OCI-LY7 (cell line): ENCODE results near the gene OR7C2. TPM values are rescaled to one million over a fixed set of nuclear protein-coding genes. Genes with fewer than 3 reads are reported as not detected.
"Not testable (repeated sequence)": the region's sequence is repeated elsewhere in the genome, so short reads cannot be mapped to it uniquely, and the experiment has no call there.

ENCODE experiments used
- BruUV-seq: library from RNA; stranded (reverse); fragments of 400-500 nt; replicated peaks from 2 replicates; lab custom pipeline; 2021; lab: Mats Ljungman, UMichigan
- CTCF ChIA-PET: fragments of 300-600 bp; sonication (Branson Sonifier 250); formaldehyde crosslinking; loops from one replicate; lab custom pipeline; 2022; ENCODE audit warnings: antibody characterized with exemption; ENCODE audit not compliant: unreplicated experiment; lab: Charles Lee
- POLR2A ChIA-PET: fragments of 300-600 bp; sonication (Branson Sonifier 250); formaldehyde crosslinking; loops from one replicate; lab custom pipeline; 2022; ENCODE audit warnings: antibody characterized with exemption; lab: Charles Lee
- DNase-seq: peaks from one replicate; pipeline ENCODE4 v3.0.0-alpha.2; 2015; ENCODE audit warnings: low spot score
- H2AFZ ChIP-seq: fragments of 200-600 bp; sonication (generic), shearing (Covaris generic); 2 replicates; pipeline ENCODE4 v1.6.1; 2014; ENCODE audit warnings: mild to moderate bottlenecking, antibody characterized with exemption, low read length, moderate library complexity
- H3K27ac ChIP-seq: fragments of 200-600 bp; sonication (generic); 2 replicates; pipeline ENCODE4 v1.5.1; 2014; ENCODE audit warnings: mixed run types, low read depth, mild to moderate bottlenecking, moderate library complexity, low read length, inconsistent platforms; ENCODE audit not compliant: poor library complexity, severe bottlenecking
- H3K36me3 ChIP-seq: fragments of 200-600 bp; sonication (generic); 2 replicates; pipeline ENCODE4 v1.6.1; 2014; ENCODE audit warnings: mild to moderate bottlenecking, antibody characterized with exemption, low read length, moderate library complexity, mixed read lengths; ENCODE audit not compliant: insufficient read depth
- H3K4me1 ChIP-seq: fragments of 200-600 bp; sonication (generic); 2 replicates; pipeline ENCODE4 v1.5.1; 2014; ENCODE audit warnings: mild to moderate bottlenecking, low read length; ENCODE audit not compliant: insufficient read depth, poor library complexity, severe bottlenecking
- H3K4me2 ChIP-seq: fragments of 200-600 bp; sonication (generic); 2 replicates; pipeline ENCODE4 v1.6.1; 2014; ENCODE audit warnings: mild to moderate bottlenecking, low read length
- H3K4me3 ChIP-seq: fragments of 200-600 bp; sonication (generic); 2 replicates; pipeline ENCODE4 v1.5.1; 2014; ENCODE audit warnings: mild to moderate bottlenecking, low read depth, low read length; ENCODE audit not compliant: poor library complexity, severe bottlenecking
- H3K79me2 ChIP-seq: fragments of 200-600 bp; sonication (generic); 2 replicates; pipeline ENCODE4 v1.6.1; 2016; ENCODE audit warnings: low read depth, mild to moderate bottlenecking, low read length, moderate library complexity, mixed read lengths; ENCODE audit not compliant: insufficient read depth
- H3K9me2 ChIP-seq: fragments of 200-600 bp; sonication (generic); 2 replicates; pipeline ENCODE4 v1.6.1; 2016; ENCODE audit warnings: mild to moderate bottlenecking, low read length, mixed read lengths; ENCODE audit not compliant: insufficient read depth
- H3K9me3 ChIP-seq: fragments of 200-600 bp; sonication (generic); 2 replicates; pipeline ENCODE4 v1.6.1; 2014; ENCODE audit warnings: mild to moderate bottlenecking, mixed run types, low read length, mixed read lengths
- H4K20me1 ChIP-seq: fragments of 200-600 bp; sonication (generic); 2 replicates; pipeline ENCODE4 v1.6.1; 2014; ENCODE audit warnings: mild to moderate bottlenecking, antibody characterized with exemption, low read length, moderate library complexity, mixed read lengths; ENCODE audit not compliant: insufficient read depth
- CTCF ChIP-seq: fragments of 200-600 bp; sonication (generic); conservative IDR thresholded peaks from 2 replicates; pipeline ENCODE4 v1.5.1; 2014; ENCODE audit warnings: mild to moderate bottlenecking, antibody characterized with exemption, low read length, moderate library complexity, mixed read lengths
- EZH2phosphoT487 ChIP-seq: fragments of 200-600 bp; sonication (generic); IDR thresholded peaks from 2 replicates; pipeline ENCODE4 v1.6.1; 2018; ENCODE audit warnings: low read depth, borderline replicate concordance, mild to moderate bottlenecking, mixed run types, antibody characterized with exemption, low read length, moderate library complexity, mixed read lengths
- intact Hi-C: fragments of 100-400 bp; cut with micrococcal nuclease; formaldehyde crosslinking; loops from one replicate; pipeline ENCODE4 v1.10.0; 2022; ENCODE audit not compliant: unreplicated experiment
- total RNA-seq, 2 experiments: library from RNA; depleted of rRNA in 1 of 2; stranded (reverse); fragments of >200 nt in 1 of 2; shearing (Covaris generic) in 1 of 2; gene quantifications; 2 replicates each; pipeline ENCODE4 v1.2.3, GENCODE V29; 2014 to 2022

The OR7C2 gene
- total RNA-seq, 2 experiments from 2014 or later, result not detected

- POLR2A ChIA-PET, result no interaction called here
- no peak overlapping the region for H3K4me3 ChIP-seq
- intact Hi-C loops, result no loop called here
- H3K36me3 ChIP-seq, result no peaks in the 10 kb centered on the region
- no peak overlapping the region for H3K27ac ChIP-seq
- no peak overlapping the region for H3K4me2 ChIP-seq
- H3K4me1 ChIP-seq, result no peaks in the 10 kb centered on the region
- no peaks in the 10 kb centered on the region for H3K9me2 ChIP-seq
- BruUV-seq, result no TSS peak
- CTCF ChIA-PET, result no interaction called here
- H2AFZ ChIP-seq, result no peak overlapping the region
- H3K9me3 ChIP-seq, result no peaks in the 10 kb centered on the region
- DNase-seq, result no peak
- no peaks in the 10 kb centered on the region for H4K20me1 ChIP-seq
- TF ChIP-seq CTCF (no peak), EZH2phosphoT487 (no peak)
- H3K79me2 ChIP-seq, result no peaks in the 10 kb centered on the region
Measured at GRCh38 chr19:14940266-14940665, 1.0 kb upstream of the OR7C2 start.

- H3K4me3 ChIP-seq, result no peak overlapping the region
- H4K20me1 ChIP-seq, result no peaks in the 10 kb centered on the region
- no peaks in the 10 kb centered on the region for H3K79me2 ChIP-seq
- no peak overlapping the region for H3K4me2 ChIP-seq
- H3K4me1 ChIP-seq, result no peaks in the 10 kb centered on the region
- H2AFZ ChIP-seq, result no peak overlapping the region
- no peaks in the 10 kb centered on the region for H3K36me3 ChIP-seq
- ChIA-PET CTCF (no interaction called here), POLR2A (no interaction called here)
- no peak for DNase-seq
- H3K27ac ChIP-seq, result no peak overlapping the region
- H3K9me2 ChIP-seq, result no peaks in the 10 kb centered on the region
- TF ChIP-seq EZH2phosphoT487 (no peak), CTCF (no peak)
- no peaks in the 10 kb centered on the region for H3K9me3 ChIP-seq
- intact Hi-C loops, result no loop called here
- no TSS peak for BruUV-seq
Measured at GRCh38 chr19:14943601-14944000, 2.3 kb downstream of the OR7C2 start.

DNA sequence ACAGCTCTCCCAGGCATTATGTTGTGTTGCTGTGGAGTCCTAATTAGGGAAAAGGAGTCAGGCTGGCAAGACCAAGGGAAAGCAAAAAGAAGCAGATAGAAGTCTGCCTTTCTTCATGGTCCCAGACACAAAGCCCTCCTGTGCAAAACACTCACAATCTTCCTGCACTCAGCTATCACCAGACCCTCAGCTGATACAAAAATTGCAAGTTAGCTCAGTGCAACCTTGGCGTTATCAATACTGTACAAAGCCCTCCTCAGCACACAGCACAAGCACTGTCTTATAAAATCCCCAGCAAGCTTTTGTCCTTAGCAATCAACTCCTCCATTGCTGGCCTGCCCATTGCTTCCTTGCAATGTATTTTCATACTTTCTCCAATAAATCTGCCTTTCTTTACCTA is 3.2 kb downstream of the OR7C2 start:
- Histone ChIP-seq H3K4me1 (no peaks in the 10 kb centered on the region), H3K9me2 (no peaks in the 10 kb centered on the region), H3K4me3 (no peak overlapping the region), H4K20me1 (no peaks in the 10 kb centered on the region), H2AFZ (no peak overlapping the region), H3K9me3 (no peaks in the 10 kb centered on the region), H3K27ac (no peak overlapping the region), H3K36me3 (no peaks in the 10 kb centered on the region), H3K79me2 (no peaks in the 10 kb centered on the region), H3K4me2 (no peak overlapping the region)
- ChIA-PET CTCF (no interaction called here), POLR2A (no interaction called here)
- no TSS peak for BruUV-seq
- no peak for TF ChIP-seq CTCF
- TF ChIP-seq EZH2phosphoT487, result no peak
- intact Hi-C loops, result no loop called here
- DNase-seq, result no peak

GRCh38 chr19:14949413-14949812 is 8.1 kb downstream of the OR7C2 start:
- intact Hi-C loops, CTCF ChIA-PET, H3K4me2 ChIP-seq, POLR2A ChIA-PET, H3K4me3 ChIP-seq, H3K9me3 ChIP-seq, BruUV-seq, H3K9me2 ChIP-seq, H3K36me3 ChIP-seq, H3K27ac ChIP-seq, H4K20me1 ChIP-seq, DNase-seq, H3K79me2 ChIP-seq, H2AFZ ChIP-seq, H3K4me1 ChIP-seq: not testable (repeated sequence)
